ENCODE measurements around the gene TIPARP.

The TIPARP gene

DNA sequence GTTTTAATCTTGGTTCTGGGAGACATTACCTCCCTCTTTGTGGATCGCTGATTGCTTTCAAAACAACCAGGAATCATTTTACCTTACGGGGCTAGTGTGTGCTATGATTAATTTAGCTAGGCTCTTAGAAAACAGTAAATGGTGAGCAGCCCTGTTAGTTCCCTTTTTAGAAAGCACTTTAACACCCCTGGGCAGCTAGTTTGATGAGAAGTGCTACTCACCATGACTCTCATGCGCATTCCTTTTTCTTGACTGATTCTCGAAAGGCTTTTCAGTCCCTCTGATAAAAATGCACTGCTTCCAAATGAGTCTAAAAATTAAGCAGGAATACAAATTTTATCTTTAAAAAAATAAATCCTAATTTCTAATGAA is 76.5 kb downstream of the TIPARP start:
- Histone ChIP-seq H3K27ac (ENCODE audit: low read length) (no peak overlapping the region), H3K36me3 (replicated peaks; ENCODE audit: insufficient read depth, low read length) (no peaks in the 10 kb centered on the region), H3K4me3 (ENCODE audit: low read length) (no peak overlapping the region), H3K4me2 (ENCODE audit: low read depth, low read length) (no peak overlapping the region), H3K27me3 (replicated peaks; ENCODE audit: insufficient read depth, low read length) (no peaks in the 10 kb centered on the region), H3K9me2 (replicated peaks; ENCODE audit: insufficient read depth, low read length) (no peaks in the 10 kb centered on the region), H3K9ac (ENCODE audit: low read length) (no peak overlapping the region), H3K9me3 (replicated peaks; ENCODE audit: insufficient read depth, low read length) (no peaks in the 10 kb centered on the region), H2AFZ (ENCODE audit: low read length) (no peak overlapping the region), H3F3A (ENCODE audit: insufficient read depth, low read length) (no peaks in the 10 kb centered on the region), H4K20me1 (ENCODE audit: insufficient read depth, low read length) (no peaks in the 10 kb centered on the region), H3K79me2 (ENCODE audit: low read length) (no peaks in the 10 kb centered on the region), H3K4me1 (ENCODE audit: low read length) (no peaks in the 10 kb centered on the region)
- no peak for DNase-seq
- TF ChIP-seq EZH2phosphoT487 (IDR thresholded peaks at IDR 0.05; ENCODE audit: low read length) = no peak
- no peak for TF ChIP-seq CTCF (IDR thresholded peaks at IDR 0.05; ENCODE audit: low read length)
- TF ChIP-seq EZH2 (optimal IDR thresholded peaks at IDR 0.05; ENCODE audit: low read depth, low read length) = no peak

- Histone ChIP-seq H3K4me1 (ENCODE audit: low read length) (no peaks in the 10 kb centered on the region), H2AFZ (ENCODE audit: low read length) (no peak overlapping the region), H3K79me2 (ENCODE audit: low read length) (no peaks in the 10 kb centered on the region), H3K9me3 (replicated peaks; ENCODE audit: insufficient read depth, low read length) (no peaks in the 10 kb centered on the region), H3K9me2 (replicated peaks; ENCODE audit: insufficient read depth, low read length) (no peaks in the 10 kb centered on the region), H3K27me3 (replicated peaks; ENCODE audit: insufficient read depth, low read length) (no peaks in the 10 kb centered on the region), H4K20me1 (ENCODE audit: insufficient read depth, low read length) (no peaks in the 10 kb centered on the region), H3K9ac (ENCODE audit: low read length) (no peak overlapping the region), H3K27ac (ENCODE audit: low read length) (no peak overlapping the region), H3K4me3 (ENCODE audit: low read length) (no peak overlapping the region), H3F3A (ENCODE audit: insufficient read depth, low read length) (no peaks in the 10 kb centered on the region), H3K4me2 (ENCODE audit: low read depth, low read length) (no peak overlapping the region), H3K36me3 (replicated peaks; ENCODE audit: insufficient read depth, low read length) (no peaks in the 10 kb centered on the region)
- no peak for DNase-seq
- no peak for TF ChIP-seq EZH2phosphoT487 (IDR thresholded peaks at IDR 0.05; ENCODE audit: low read length)
These were observed 77.2 kb downstream of the TIPARP start for GRCh38 chr3:156751461-156752025.

Measured in MM.1S (cell line).